Hippocampal formation (tissue), 2 donors: ENCODE data around the gene NAB2.
"Not testable (repeated sequence)": the region's sequence is repeated elsewhere in the genome, so short reads cannot be mapped to it uniquely, and the experiment has no call there.

Source experiments
- DNase-seq, 2 donors: peaks; one replicate each; lab custom pipeline; 2025; lab: John Stamatoyannopoulos, UW

The NAB2 gene, protein sequence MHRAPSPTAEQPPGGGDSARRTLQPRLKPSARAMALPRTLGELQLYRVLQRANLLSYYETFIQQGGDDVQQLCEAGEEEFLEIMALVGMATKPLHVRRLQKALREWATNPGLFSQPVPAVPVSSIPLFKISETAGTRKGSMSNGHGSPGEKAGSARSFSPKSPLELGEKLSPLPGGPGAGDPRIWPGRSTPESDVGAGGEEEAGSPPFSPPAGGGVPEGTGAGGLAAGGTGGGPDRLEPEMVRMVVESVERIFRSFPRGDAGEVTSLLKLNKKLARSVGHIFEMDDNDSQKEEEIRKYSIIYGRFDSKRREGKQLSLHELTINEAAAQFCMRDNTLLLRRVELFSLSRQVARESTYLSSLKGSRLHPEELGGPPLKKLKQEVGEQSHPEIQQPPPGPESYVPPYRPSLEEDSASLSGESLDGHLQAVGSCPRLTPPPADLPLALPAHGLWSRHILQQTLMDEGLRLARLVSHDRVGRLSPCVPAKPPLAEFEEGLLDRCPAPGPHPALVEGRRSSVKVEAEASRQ

DNA sequence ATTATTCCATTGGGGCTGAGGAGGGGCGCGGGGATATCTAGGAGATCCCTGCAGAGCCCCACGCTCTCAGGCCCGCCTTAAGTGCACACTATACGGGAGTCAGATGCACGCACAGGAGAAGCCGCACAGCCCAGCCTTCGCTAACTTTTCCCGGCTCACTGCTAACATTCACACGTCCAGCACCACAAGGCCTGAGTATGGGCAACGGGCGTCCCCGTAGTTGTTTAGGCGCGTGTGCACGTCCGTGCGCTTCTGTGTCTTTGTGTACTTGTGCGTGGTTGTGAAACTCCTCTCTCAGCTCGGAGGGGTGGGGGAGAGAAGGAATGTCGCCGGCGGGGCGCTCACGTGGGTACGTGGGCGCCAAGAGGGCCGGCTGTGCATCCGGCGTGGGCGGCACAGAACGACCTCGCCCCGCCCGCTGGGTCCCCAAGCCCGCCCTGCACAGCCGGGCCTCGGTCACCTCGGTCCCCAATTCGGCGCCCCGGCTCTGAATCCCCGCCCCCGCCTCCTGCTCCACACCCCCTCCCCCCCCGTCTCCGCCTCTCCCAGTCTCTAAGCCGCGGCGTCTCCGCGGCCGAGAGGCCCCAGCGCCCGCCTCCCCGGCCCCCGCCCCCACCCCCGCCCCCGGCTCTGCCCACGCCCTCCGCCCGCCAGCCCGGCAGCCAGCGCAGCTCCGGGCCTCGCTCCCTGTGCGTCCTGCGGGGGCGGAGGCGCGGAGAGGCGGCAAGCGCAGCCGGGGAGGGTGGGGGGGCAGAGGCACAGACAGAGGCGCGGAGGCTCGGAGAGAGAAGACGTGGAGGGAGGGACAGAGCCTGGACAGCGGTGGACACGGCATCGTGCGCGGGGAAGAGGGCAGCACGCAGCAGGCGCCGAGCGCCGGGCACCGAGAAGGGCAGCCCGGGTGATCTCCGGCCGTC, at the start of gene NAB2:
Gene NAB2, plus strand, starts transcription at position 761 of the 917 bp plus-strand sequence. CDS start 158 bp downstream, outside the sequence.
- peak; percentile 90 to 91 for DNase-seq

DNA sequence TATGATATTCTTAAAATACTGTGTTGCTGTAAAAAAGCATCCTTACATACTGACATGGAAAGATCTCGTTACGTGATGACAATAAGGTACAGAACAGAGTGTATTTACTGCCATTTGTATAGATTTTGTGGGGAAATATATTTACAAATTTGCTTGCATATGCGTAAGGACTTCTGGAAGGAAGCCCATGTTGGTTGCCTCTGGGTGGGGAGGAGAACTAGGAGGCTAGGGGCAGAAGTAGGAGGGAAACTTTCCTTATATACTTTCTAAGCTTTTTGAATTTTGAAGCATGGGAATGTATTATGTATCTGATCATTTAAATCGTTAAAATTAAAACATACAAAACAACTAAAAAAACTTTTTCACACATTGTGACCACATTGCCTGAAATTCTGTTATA, 48.7 kb upstream of the NAB2 start:
- DNase-seq, result no peak

DNA sequence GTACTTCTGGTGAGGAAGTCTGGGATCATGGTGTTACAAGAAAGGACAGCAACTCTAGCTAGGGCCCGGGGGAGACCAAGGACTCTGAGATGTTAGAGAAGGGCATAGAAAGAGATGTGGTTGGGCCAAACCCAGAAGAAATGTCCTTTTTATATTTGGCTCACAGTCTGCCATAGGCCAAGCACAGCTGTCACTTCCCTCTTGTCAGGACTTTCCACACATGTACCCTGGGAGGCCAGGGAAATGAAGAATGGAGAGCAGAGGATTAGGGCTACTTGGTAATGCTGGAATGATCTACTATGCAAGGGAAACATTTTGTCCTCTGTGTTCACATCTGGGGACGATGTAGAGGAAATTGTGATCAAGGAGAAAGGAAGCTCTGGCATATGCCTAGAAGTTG, 48.2 kb upstream of the NAB2 start:
- DNase-seq, result no peak

DNA sequence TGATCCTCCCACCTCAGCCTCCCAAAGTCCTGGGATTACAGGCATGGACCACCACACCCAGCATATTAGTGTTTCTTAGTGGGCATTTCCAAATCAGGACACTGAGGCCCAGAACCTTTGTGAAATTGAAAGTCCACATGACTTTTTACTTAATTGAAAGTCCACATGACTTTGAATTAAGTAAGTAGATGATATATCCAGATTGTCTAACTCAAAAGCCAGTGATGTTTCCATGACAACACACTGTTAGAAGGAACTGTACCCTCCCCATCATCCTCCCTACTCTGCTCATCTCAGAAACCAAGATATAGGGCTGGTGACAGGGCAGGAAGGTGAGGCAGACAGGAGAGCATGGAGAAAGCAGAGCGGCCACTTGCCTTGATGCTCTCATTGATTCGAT, 46.2 kb upstream of the NAB2 start:
- no peak for DNase-seq

DNA sequence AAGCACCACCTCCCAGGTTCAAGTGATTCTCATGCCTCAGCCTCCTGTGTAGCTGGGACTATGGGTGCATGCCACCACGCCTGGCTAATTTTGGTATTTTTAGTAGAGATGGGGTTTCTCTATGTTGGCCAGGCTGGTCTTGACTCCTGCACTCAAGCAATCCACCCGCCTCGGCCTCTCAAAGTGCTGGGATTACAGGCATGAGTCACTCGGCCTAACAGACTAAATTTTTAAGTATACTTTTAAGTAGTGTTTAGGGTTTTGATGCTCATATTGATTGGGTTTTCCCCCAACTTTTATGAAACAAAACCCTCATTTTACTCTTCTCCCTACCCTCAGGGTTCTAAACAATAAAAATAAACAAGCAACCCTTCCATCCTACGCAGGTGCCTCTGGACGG, 44.4 kb upstream of the NAB2 start:
- DNase-seq, result no peak

DNA sequence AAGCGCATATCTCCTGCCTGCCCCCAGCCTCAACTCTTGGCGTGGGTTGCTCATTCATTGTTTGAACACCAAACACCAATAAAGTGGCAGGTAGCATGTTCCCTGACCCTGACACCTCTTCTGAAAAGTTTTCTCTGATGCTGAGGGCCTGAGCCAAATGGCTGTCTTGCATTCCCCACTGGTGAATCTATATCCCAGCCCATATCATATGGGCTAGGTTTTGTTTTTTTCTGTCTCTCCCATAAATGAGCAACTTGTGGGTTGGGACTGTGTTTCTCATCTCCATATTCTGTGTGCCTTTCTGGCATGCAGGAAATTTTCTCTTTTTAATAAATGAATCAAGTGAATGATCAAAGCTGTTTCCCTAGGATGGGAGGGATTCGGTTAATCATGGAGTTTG, 44.0 kb upstream of the NAB2 start:
- DNase-seq, result no peak

DNA sequence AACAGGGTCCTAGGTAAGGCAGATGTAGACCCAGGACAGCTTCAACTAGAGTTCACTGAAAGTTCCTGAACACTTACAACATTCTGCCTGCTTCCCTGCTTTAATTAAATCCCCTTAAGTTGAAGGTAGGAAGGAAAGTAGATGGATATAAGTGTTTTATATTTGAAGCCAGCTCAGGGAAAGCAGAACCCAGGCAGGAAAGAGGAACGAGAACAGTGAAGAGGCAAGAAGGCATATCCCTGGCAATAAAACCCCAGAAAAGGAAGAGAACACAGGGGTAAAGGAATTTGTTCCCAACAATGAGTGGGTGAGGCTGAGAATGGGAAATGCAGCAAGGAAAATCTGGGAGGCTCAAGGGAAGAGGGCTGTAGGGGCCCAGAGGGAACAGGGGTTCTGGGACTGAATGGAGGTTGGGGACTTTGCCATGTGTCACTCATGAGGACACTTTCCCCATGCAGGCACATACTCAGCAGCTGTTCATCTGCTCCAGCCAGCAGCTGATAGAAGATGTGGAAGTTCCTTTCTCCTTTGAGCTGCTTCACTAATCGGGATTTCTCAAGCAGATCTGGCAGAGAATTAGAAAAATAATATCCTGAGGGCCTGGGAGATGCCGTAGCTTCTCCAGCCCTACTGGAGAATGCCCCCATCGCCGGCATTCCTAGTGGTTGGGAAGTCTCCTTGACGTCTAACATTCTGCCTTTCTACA, 42.7 kb upstream of the NAB2 start:
- no peak for DNase-seq

DNA sequence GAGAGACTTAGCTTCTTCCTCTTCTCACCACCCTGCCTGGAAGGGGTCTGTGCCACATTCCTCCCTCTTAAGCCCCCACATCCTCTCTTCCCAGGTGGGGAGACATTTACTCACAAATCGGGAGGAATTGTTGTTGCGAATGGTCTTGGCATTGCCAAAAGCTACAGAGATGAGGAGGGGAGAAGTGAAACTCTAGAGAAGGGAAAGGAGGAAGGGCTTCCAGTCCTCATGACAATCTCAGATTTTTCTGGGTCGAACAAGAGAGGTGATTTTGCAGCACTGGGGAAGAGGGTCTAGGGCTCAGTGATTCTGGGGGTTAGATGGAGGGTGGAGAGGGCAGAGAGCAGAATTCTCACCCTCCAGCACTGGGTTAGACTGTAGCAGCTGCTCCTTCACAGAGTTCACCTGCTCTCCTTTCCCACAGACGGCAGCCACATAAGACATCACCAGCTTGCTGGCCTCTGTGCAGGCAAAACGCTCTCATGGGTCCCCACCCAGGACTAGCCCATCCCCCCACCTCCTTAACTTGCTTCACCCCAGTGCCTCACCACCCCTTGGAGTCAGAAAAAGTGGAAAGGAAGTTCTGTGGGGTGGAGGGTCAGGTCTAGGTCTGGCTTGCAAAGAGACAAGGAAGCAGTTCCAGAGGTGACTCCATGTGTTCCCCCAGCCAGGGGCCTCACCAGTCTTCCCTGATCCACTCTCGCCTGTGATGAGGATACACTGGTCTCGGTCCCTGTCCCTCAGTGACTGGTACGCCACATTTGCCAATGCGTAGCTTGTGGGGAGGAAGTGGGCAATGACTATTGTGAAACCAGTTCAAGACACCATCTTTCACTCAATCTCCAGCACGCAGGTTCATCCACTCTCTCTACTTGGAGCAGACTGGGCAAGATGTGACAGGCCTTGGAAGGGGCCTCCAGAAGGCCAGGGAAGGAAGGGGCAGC, 41.7 kb upstream of the NAB2 start:
- no peak for DNase-seq

DNA sequence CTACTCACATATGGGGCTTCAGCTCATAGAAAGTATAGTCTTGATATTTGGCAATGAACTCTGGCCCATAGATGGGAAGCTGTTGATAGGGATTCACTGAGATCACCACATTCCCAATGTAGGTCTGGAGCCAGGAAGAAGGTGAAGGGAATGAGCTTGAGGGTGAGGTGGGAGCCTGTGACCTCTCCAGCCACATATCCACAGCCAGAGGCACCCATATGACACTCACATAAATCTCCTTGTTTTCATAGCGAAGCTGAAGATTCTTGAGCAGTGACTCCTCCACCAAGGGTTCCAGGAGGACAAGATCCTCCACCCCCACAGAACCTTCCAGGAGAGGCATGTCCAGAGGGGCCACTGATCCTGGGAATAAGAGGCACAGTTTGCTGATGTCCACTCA, 40.9 kb upstream of the NAB2 start:
- DNase-seq, result no peak

DNA sequence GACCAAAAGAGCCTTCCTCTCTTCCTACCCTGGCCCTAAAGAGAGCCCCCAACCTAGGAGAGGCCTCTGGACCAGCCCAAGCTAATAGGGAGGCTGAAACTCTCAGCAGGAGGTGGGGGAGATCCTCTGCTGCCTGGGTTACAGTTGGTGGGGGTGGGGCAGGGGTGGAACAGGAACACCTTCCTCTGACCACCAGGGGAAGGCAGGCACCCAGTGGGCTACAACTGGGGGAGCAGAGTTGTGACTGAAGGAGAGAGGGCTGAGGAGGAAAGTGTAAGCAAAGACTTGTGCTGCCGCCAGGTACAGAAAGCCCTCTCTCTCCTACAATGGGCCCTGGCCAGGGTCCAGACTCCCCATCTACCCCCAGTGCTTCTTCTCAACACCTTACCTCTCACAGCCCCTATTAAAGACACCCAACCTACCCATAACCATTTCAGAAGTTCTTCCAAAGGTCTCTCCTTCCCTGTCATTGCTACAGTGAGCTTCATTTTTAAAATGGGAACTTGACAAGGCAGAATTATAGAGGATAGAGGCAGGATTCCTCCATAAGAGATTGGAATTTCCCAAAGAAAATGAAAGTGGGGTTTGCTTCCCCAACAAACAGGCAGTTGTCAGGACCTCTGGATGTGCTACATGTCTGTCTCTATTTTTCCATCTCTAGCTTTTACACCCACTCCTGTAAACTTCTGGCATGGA, 40.3 kb upstream of the NAB2 start:
- no peak for DNase-seq

DNA sequence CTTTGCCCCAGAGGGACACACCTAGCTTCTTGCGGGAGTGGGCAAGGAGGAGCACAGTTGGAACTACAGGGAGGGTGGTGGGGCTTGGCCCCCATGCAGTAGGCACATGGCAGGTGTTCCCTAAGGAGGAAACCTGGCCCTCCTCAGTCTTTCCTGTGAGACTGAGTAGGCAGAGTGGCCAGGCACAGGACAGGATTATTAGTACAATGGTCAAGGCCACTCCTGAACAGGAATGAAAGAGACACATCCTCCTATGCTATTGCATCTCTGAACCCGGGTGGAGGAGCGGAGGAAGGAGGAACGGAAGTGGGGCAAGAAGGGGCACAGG, 39.8 kb upstream of the NAB2 start:
- no peak for DNase-seq

DNA sequence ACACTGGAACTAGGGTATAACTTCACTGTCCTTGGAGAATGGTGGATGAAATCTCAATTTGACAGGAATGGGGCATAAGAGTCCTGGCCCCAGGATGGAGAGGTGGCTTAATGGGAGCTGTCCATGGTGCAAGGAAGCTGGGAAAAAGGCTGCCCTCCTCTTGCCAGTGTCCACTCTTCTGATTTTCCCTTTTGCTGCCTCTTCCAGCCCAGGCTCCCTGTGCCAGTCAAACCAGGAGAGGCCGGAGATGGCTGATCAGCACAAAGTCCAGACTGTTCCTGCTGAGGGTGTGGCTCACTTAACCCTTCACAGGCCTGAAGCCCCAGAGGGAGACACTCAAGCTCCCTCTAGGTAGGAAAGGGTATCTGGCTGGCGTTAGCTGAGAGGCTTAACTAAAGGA, 39.0 kb upstream of the NAB2 start, which contains the start of gene MYO1A:
Gene MYO1A, minus strand, starts transcription at position 240 of the 400 bp plus-strand sequence. CDS start 1,806 bp downstream, outside the sequence.
- no peak for DNase-seq

DNA sequence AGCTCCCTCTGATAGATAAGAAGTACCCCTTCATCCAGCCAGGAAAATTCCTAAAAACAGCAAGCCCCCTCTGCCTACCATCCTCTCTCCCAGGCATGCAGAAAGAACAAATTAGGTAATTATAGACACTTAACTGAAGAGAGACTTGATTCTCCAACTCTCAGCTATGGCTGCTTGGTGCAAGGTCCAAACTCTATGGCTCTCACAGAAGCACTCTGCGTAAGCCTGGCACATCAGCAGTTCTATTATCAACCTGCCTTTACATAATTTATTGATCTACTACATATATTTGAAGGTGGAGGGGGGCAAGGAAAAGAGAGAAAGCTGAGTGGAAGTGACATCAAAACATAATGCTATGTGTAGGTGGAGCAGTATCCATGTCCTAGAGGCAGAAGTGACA, 37.9 kb upstream of the NAB2 start:
- DNase-seq, result no peak

DNA sequence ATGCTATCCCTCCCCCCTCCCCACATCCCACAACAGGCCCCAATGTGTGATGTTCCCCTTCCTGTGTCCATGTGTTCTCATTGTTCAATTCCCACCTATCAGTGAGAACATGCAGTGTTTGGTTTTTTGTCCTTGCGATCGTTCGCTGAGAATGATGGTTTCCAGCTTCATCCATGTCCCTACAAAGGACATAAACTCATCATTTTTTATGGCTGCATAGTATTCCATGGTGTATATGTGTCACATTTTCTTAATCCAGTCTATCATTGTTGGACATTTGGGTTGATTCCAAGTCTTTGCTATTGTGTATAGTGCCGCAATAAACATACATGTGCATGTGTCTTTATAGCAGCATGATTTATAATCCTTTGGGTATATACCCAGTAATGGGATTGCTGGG, 35.8 kb upstream of the NAB2 start:
- not testable (repeated sequence) for DNase-seq

DNA sequence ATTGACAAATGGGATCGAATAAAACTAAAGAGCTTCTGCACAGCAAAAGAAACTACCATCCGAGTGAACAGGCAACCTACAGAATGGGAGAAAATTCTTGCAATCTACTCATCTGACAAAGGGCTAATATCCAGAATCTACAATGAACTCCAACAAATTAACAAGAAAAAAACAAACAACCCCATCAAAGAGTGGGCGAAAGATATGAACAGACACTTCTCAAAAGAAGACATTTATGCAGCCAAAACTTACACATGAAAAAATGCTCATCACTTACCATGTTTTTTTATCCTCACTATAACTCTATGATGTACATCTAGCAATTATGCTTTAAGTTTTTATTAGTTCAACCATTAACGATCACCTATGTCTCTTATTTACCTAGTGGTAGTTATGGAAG, 35.0 kb upstream of the NAB2 start:
- not testable (repeated sequence) for DNase-seq

DNA sequence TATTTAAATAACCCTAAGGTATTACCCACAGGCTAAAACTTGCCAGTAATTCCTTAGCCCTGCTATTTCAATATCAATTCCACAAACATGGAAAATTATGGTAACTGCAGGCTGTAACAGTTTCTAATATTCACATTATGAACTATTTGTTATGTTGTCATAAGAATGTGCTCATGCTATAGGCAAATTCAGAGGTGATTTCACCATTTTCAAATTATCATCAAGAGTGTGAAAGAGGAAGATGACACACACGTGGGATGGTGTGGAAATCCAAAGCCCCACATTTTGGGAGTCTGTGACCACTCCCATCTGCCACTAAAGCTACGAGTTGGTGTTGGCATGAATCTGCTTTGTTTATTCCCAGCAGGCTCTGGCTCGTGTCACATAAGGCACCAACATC, 33.1 kb upstream of the NAB2 start:
- no peak for DNase-seq

DNA sequence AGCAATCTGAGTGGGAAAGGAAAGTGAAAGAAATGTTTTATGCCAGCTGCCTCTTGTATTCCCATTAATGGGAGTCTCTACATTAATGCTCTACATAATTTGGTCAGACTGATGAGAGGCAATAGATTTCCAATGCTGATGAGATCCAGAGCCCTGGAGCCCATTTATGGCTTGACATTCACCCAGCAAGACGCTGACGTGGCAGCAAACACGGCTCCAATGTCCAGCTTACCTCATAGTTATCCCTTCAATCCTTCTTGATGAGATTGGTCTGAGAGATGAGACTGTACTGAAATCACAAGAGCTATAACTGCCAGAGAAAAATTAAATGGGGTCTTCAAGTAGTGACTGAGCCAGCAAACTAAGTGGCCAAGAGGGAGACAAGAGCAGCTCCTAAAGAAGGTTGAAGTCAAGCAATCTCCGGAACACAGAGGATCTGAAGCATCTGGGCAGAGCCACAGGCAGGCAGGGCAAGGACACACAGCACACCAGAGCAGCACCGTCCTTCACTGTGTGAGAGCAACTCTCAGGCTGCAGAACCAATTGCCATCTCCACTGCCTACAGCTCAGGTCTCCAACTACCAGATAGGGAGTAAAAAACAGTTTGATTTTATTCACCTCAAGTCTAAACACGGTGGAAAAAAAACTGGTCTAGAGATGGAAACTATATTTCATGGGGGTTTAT, 31.7 kb upstream of the NAB2 start:
- DNase-seq, result no peak

DNA sequence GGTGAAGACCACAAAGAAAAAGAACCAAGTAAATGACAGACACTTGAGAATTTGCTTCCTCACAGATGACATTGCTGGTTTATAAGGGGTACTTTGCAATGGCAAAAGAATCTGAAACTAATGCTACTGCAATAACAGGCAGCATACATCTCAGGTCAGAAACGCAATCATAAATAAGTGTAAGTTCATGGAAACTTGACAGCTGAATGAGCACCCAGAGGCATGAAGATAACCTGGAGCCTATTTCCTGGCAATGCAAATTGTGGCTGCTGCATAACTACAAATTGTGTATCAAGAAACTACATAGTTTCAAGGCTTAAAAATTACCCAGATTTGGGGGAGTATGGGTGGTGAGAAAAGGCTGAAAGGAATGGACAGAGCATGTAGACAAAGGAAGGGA, 30.5 kb upstream of the NAB2 start:
- no peak for DNase-seq

DNA sequence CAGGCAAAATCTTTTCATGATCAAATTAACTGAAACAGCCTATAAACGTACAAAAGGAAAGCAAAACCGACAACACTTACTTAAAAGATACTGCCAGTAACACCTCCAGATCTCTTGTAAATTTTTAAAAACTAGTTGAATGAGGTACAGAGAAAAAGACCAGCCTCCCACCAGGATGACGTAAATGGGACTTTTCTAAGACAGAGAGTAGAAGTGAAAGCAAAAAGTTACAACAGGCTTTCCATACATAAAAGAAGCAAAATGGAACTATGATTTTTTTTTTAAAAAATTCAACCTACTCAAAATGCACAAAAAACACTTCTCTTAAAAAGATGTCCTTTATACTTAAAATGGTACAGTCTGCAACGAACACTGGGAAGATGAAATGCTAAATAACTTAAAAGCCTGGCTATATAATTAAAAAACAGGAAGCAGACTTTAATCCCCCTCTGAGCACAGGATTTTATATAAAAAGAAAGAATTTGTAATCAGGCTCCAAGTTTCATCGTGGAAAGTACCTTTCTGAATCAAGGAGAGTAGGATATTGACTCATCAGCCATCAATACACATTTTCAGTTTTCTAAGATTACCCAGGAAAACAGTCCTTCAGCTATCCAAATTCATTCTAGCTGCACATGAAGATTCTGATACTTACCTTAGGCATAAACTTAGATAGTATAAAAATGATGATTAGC, 24.8 kb upstream of the NAB2 start:
- no peak for DNase-seq
